Glutamatergic neuron (in vitro differentiated cells): ENCODE results near the gene FITM1. TPM values are rescaled to one million over a fixed set of nuclear protein-coding genes. Genes with fewer than 3 reads are reported as not detected.
A peak's percentile ranks its signal among the peaks of the same experiment; 100 is the strongest.

Experiments
- DNase-seq: peaks from one replicate; pipeline ENCODE4 v3.0.0; 2022
- H3K27ac Mint-ChIP-seq: one replicate; pipeline ENCODE4 v1.8.0; 2020; ENCODE audit warnings: mild to moderate bottlenecking, mixed read lengths, inconsistent platforms; ENCODE audit not compliant: unreplicated experiment
- H3K27me3 Mint-ChIP-seq: one replicate; pipeline ENCODE4 v1.8.0; 2020; ENCODE audit warnings: mild to moderate bottlenecking, moderate library complexity, mixed read lengths, inconsistent platforms; ENCODE audit not compliant: unreplicated experiment
- H3K36me3 Mint-ChIP-seq: one replicate; pipeline ENCODE4 v1.8.0; 2020; ENCODE audit warnings: mild to moderate bottlenecking, mixed read lengths, inconsistent platforms; ENCODE audit not compliant: unreplicated experiment
- H3K4me1 Mint-ChIP-seq: one replicate; pipeline ENCODE4 v1.8.0; 2020; ENCODE audit warnings: mild to moderate bottlenecking, low read depth, mixed read lengths, inconsistent platforms; ENCODE audit not compliant: unreplicated experiment
- H3K4me3 Mint-ChIP-seq: one replicate; pipeline ENCODE4 v1.8.0; 2020; ENCODE audit warnings: mild to moderate bottlenecking, mixed read lengths, inconsistent platforms; ENCODE audit not compliant: unreplicated experiment
- H3K9me3 Mint-ChIP-seq: one replicate; pipeline ENCODE4 v1.8.0; 2020; ENCODE audit warnings: mild to moderate bottlenecking, moderate library complexity, mixed read lengths, inconsistent platforms; ENCODE audit not compliant: unreplicated experiment
- CTCF ChIP-seq: fragments of 200-600 bp; sonication (generic); IDR thresholded peaks from one replicate; pipeline ENCODE4 v1.5.0; 2021; ENCODE audit not compliant: partially characterized antibody, unreplicated experiment
- microRNA-seq: library from miRNA; unstranded; fragments of <30 nt; microRNA quantifications from one replicate; pipeline ENCODE4, GENCODE V29; 2020; ENCODE audit not compliant: unreplicated experiment
- total RNA-seq: library from RNA; stranded (reverse); fragmentation: NEBNext Ultra II Directional; extraction: Animal tissue kit (Norgen Biotek cat#: 25700); gene quantifications from one replicate; pipeline ENCODE4 v1.2.1, GENCODE V29; 2021; ENCODE audit not compliant: unreplicated experiment

Gene FITM1
- total RNA-seq, 1 donor from 2014 or later = 0.66 TPM

DNA sequence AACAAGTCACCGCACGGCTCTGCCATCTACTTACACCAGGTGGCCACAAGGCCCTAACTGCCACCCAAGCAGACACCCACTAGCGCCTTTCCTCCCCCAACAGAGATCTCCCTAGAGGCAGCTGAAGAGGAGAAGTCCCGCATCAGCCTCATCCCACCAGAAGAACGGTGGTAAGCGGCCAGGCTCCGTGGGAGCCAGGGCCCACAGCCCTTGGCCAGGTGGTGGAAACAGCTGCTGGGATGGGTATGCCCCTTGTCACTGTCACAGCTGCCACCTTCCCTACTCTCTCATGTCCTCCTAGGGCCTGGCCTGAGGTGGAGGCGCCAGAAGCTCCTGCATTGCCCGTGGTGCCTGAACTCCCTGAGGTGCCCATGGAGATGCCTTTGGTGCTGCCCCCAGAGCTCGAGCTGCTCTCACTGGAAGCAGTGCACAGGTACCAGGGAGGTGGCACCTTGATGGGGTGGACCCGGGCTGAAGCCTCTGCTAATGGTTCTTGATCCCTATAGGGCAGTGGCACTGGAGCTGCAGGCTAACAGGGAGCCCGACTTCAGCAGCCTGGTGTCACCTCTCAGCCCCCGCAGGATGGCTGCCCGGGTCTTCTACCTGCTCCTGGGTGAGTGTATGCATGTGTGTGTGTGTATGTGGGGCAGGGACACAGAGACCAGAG is 49.0 kb downstream of the FITM1 start:
- peaks cover 7% of the 10 kb centered on the region for H3K9me3 Mint-ChIP-seq
- peaks cover 5% of the 10 kb centered on the region for H3K27me3 Mint-ChIP-seq
- H3K36me3 Mint-ChIP-seq = no peaks in the 10 kb centered on the region
- DNase-seq = no peak
- peak overlapping the region; percentile 30 for H3K4me3 Mint-ChIP-seq
- TF ChIP-seq CTCF = no peak
- H3K4me1 Mint-ChIP-seq = peaks cover 8% of the 10 kb centered on the region
- peak overlapping the region; percentile 78 for H3K27ac Mint-ChIP-seq

DNA sequence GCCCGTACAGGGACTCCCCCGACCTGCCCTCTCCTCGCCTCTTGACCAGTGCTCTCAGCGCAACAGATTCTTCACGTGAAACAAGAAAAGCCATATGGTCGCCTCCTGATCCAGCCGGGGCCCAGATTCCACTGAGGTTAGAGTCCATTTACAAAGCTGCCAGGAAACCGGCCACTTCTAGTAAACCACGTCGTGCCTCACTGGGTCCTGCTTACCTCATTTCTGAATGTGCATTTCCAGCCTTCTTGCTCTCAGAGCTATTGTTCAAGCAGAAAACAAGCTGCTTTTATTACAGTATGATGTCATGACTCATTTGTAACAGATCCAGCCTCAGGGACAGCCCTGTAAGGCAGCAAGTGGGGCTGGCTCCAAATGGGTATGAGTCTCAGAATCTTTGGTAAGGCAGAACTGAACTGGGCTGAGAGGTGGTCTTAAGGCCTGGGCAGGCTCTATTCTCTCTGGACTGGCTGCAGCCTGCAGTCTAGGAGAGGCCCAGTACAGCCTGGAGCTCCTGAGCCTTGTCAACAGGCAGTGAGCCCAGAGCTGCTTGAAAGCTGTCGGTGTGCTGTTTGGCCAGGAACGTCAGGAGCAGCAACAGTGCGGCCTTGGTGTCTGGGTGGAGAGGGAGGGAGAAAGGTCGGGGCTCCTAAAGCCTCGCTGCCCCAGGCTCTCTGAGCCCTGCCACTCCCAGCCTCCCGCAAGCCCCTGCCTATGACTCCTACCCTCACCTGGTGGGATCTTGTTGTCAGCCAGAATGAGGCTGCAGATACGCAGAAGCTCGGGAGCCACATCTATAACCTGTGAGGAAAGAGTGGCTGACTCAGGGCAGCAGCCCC is 49.7 kb downstream of the FITM1 start:
- no peak for DNase-seq
- H3K36me3 Mint-ChIP-seq = no peaks in the 10 kb centered on the region
- H3K9me3 Mint-ChIP-seq = peaks cover 7% of the 10 kb centered on the region
- H3K27me3 Mint-ChIP-seq = peaks cover 6% of the 10 kb centered on the region
- peaks cover 8% of the 10 kb centered on the region for H3K4me1 Mint-ChIP-seq
- TF ChIP-seq CTCF = no peak
- peak overlapping the region; percentile 78 for H3K27ac Mint-ChIP-seq
- peak overlapping the region; percentile 30 for H3K4me3 Mint-ChIP-seq

DNA sequence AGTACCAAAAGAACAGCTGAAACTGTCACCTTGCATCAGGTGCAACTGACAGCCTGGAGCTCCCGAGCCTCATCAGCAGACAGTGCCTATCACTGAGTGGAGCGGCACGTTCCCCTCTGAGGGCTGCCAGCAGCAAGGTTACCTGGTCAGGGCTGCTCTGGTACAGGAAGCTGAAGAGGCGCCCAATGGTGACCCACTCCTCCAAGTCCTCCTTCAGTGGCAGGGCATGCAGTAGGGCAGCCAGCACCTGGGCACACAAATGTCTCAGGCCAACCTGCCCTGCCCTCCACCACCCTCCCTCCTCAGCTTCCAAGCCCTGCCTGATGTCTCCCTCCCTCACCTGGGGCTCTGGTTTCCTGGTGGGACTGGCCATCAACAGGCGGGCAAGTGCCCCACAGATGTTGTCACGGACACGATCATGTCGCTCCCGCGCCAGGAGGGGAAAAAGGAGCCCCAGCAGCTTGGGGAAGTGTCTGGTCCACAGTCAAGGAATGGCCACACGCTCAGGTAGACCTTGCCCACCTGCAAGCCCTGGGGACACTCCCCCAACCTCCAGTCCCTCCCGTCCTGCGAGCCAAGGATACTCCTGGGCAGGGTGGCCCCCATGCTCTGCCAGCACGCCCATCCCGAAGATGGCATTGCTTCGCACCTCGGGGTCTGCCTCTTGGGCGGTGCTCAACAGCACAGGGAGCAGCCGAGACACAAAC is 51.1 kb downstream of the FITM1 start:
- Mint-ChIP-seq H3K27ac (no peak overlapping the region), H3K4me1 (peaks cover 8% of the 10 kb centered on the region), H3K9me3 (peaks cover 7% of the 10 kb centered on the region), H3K27me3 (peaks cover 6% of the 10 kb centered on the region), H3K36me3 (no peaks in the 10 kb centered on the region), H3K4me3 (no peak overlapping the region)
- no peak for TF ChIP-seq CTCF
- no peak for DNase-seq

Small RNA genes lying within 50 kb of the gene (microRNA-seq; reads per million reads assigned to microRNA genes)
- gene MIR7703 = not detected

Other genes starting within 250 kb of the FITM1 start
- gene DHRS4, start 176.9 kb upstream of the FITM1 start, total RNA-seq = 6.1 TPM
- gene DHRS4L2, start 141.7 kb upstream of the FITM1 start, total RNA-seq = 10.4 TPM
- gene CARMIL3, start 78.7 kb upstream of the FITM1 start, total RNA-seq = 108 TPM
- 0.44 TPM for gene CPNE6, start 59.1 kb upstream of the FITM1 start, total RNA-seq
- 99.9 TPM for gene PCK2, start 36.3 kb upstream of the FITM1 start, total RNA-seq
- gene DCAF11, start 15.9 kb upstream of the FITM1 start, total RNA-seq = 54.1 TPM
- gene NRL, start 15.7 kb upstream of the FITM1 start, total RNA-seq = 3.7 TPM
- 35.7 TPM for gene PSME1, start 5.5 kb downstream of the FITM1 start, total RNA-seq
- 18.1 TPM for gene EMC9, start 10.9 kb downstream of the FITM1 start, total RNA-seq
- 58.9 TPM for gene PSME2, start 16.0 kb downstream of the FITM1 start, total RNA-seq
- 88.2 TPM for gene RNF31, start 16.8 kb downstream of the FITM1 start, total RNA-seq
- gene IRF9, start 30.6 kb downstream of the FITM1 start, total RNA-seq = 31.0 TPM
- 136 TPM for gene REC8, start 41.4 kb downstream of the FITM1 start, total RNA-seq
- gene IPO4, start 58.2 kb downstream of the FITM1 start, total RNA-seq = 25.5 TPM
- 35.0 TPM for gene TM9SF1, start 64.8 kb downstream of the FITM1 start, total RNA-seq
- not detected for gene TSSK4, start 75.0 kb downstream of the FITM1 start, total RNA-seq
- gene CHMP4A, start 82.8 kb downstream of the FITM1 start, total RNA-seq = 32.4 TPM
- gene MDP1, start 85.4 kb downstream of the FITM1 start, total RNA-seq = 25.5 TPM
- gene NEDD8, start 101.7 kb downstream of the FITM1 start, total RNA-seq = 169 TPM
- 55.8 TPM for gene GMPR2, start 102.3 kb downstream of the FITM1 start, total RNA-seq
- gene TINF2, start 112.0 kb downstream of the FITM1 start, total RNA-seq = 67.0 TPM
- 4.2 TPM for gene TGM1, start 132.5 kb downstream of the FITM1 start, total RNA-seq
- gene RABGGTA, start 140.9 kb downstream of the FITM1 start, total RNA-seq = 30.3 TPM
- gene DHRS1, start 169.1 kb downstream of the FITM1 start, total RNA-seq = 25.1 TPM
- 29.2 TPM for gene NOP9, start 169.2 kb downstream of the FITM1 start, total RNA-seq
- 1.8 TPM for gene CIDEB, start 177.3 kb downstream of the FITM1 start, total RNA-seq
- gene LTB4R2, start 179.5 kb downstream of the FITM1 start, total RNA-seq = 8.9 TPM
- gene LTB4R, start 180.8 kb downstream of the FITM1 start, total RNA-seq = 7.1 TPM
- not detected for gene ADCY4, start 204.4 kb downstream of the FITM1 start, total RNA-seq
- gene RIPK3, start 209.3 kb downstream of the FITM1 start, total RNA-seq = not detected
- 11.4 TPM for gene NFATC4, start 237.5 kb downstream of the FITM1 start, total RNA-seq